OCI-LY3 (cell line): ENCODE measurements around the gene DOCK2.

Experiments used
- CTCF ChIP-seq: fragments of 200-600, 300-600 bp; sonication (generic); IDR thresholded peaks from 2 replicates; pipeline ENCODE4 v1.5.1; 2014; ENCODE audit warnings: antibody characterized with exemption, low read length, low read depth
- EZH2phosphoT487 ChIP-seq: fragments of 200-600 bp; shearing (Covaris generic); IDR thresholded peaks from 2 replicates; pipeline ENCODE4 v1.6.1; 2018; ENCODE audit warnings: antibody characterized with exemption, mixed run types, low read depth

DNA sequence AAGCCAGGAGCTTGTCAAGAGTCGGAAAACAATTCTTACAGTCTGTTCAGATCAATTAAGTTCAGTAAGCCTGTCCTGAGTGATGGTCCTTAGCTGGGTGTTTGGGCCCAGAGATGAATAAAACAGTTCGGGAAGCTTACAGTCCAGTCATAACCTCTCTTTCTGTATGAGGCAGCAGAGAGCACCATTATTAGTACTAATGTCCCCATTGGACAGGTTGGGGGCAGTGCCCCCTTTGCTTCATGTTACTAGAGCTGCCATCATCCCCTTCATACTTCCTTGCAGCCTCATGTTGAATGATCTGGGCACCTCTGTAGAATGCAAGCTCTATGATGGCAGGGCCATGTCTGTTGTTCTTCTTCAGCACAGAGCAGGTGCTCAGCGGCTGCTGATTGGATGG, 9.8 kb downstream of the DOCK2 start:
- TF ChIP-seq CTCF = no peak
- TF ChIP-seq EZH2phosphoT487 = no peak
